ENCODE results near the gene ABCC5. TPM values are rescaled to one million over a fixed set of nuclear protein-coding genes. Genes with fewer than 3 reads are reported as not detected.

The ABCC5 gene
- total RNA-seq, 1 donor from 2014 or later: 18.0 TPM

DNA sequence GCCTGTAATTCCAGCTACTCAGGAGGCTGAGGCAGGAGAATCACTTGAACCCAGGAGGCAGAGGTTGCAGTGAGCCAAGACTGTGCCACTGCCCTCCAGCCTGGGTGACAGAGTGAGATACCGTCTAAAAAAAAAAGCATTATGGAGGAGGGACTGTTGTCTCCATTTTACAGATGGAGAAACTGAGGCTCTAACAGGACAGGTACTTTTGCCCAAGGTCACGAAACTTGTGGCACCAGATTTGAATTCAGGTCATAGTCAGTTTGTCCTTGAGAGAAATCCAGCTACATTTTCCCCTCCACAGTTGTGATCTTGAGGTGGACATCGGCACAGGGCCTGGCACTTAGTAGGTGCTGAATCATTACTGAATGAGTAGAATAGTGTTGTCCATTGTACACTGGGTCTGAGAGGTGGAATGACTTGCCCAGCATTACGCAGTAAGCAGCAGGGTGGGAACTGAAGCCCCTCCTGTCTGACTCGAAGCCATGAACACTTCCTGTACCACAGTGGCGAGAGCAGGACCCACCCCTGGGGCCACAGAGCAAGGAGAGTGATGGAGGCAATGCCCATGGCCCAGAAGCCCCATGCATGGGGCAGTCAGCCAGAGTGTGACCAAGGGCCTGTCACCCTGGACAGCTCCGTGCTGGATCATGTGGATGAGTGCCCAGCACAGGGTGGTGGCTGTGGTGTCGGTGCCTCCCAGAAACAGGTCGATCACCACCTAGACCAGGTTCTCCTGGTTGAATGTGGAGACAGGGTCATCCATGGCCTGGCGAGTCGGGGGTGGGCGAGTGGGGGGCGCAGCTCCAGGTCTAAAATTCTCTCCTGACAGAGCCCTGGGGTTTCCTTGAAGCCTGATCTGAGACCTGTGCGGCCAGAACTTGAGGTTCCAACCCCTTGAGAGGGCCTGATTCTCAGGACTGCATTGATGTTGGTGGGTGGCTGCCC is 112.6 kb downstream of the ABCC5 start:
- intact Hi-C loops (cut with micrococcal nuclease): no loop called here
- DNase-seq (ENCODE audit: low spot score): no peak
- H3K36me3 Mint-ChIP-seq (ENCODE audit: low read depth): no peaks in the 10 kb centered on the region
- no peak overlapping the region for H3K4me3 Mint-ChIP-seq
- no peaks in the 10 kb centered on the region for H3K4me1 Mint-ChIP-seq (ENCODE audit: low read depth)
- H3K27ac Mint-ChIP-seq: no peak overlapping the region
- H3K27me3 Mint-ChIP-seq (ENCODE audit: insufficient read depth): peaks cover 5% of the 10 kb centered on the region
- no peaks in the 10 kb centered on the region for H3K9me3 Mint-ChIP-seq

DNA sequence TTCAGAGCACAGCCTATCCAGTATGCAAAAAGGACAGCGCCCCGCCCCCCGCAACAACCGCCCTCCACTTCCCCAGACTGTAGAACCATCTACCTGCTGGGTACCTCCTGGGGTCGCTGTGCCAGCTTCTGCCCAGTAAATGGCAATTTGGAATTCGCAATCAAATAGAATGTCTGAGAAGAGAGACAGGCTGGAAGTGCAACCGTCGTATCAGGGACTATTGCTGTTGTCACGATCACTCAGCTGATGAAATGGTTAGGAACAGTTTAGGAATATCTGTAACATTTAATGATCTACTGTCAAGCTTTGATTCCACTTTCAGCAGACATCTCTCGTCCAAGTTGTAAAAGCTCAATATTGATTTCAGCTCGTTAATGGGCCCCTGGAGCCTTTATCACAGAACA is 119.7 kb downstream of the ABCC5 start:
- H3K36me3 Mint-ChIP-seq (ENCODE audit: low read depth): no peaks in the 10 kb centered on the region
- DNase-seq (ENCODE audit: low spot score): no peak
- intact Hi-C loops (cut with micrococcal nuclease): no loop called here
- no peak overlapping the region for H3K27ac Mint-ChIP-seq
- H3K4me1 Mint-ChIP-seq (ENCODE audit: low read depth): peaks cover 6% of the 10 kb centered on the region
- H3K27me3 Mint-ChIP-seq (ENCODE audit: insufficient read depth): peaks cover 6% of the 10 kb centered on the region
- H3K4me3 Mint-ChIP-seq: no peak overlapping the region
- no peaks in the 10 kb centered on the region for H3K9me3 Mint-ChIP-seq

- Mint-ChIP-seq H3K36me3 (ENCODE audit: low read depth) (no peaks in the 10 kb centered on the region), H3K27me3 (ENCODE audit: insufficient read depth) (peaks cover 8% of the 10 kb centered on the region), H3K4me1 (ENCODE audit: low read depth) (peaks cover 6% of the 10 kb centered on the region), H3K27ac (no peak overlapping the region), H3K9me3 (no peaks in the 10 kb centered on the region), H3K4me3 (no peak overlapping the region)
- DNase-seq (ENCODE audit: low spot score): no peak
- intact Hi-C loops (cut with micrococcal nuclease): no loop called here
Measured at GRCh38 chr3:183897606-183898005, 120.1 kb downstream of the ABCC5 start.

DNA sequence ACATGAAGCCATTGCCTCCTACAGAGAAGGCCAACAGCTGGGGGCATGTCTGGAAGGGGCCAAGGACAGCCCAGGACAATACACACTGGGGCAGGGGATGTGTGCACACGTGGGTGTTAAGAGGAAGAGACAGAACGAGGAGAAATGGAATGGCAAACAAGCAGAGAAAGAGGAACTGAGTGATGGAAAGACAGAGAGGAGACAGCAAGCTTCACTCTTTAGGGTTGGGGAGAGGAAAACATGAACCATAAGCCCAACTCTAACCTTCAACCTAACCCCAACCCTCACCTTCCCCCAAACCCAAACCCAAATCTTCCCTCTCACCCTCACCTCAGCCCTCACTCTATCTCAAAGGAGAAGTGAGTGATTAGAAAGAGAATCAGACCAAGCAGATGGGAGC is 121.1 kb downstream of the ABCC5 start:
- H3K4me3 Mint-ChIP-seq: no peak overlapping the region
- intact Hi-C loops (cut with micrococcal nuclease): no loop called here
- H3K9me3 Mint-ChIP-seq: no peaks in the 10 kb centered on the region
- H3K36me3 Mint-ChIP-seq (ENCODE audit: low read depth): no peaks in the 10 kb centered on the region
- H3K27ac Mint-ChIP-seq: no peak overlapping the region
- DNase-seq (ENCODE audit: low spot score): no peak
- peaks cover 9% of the 10 kb centered on the region for H3K27me3 Mint-ChIP-seq (ENCODE audit: insufficient read depth)
- H3K4me1 Mint-ChIP-seq (ENCODE audit: low read depth): peaks cover 6% of the 10 kb centered on the region

DNA sequence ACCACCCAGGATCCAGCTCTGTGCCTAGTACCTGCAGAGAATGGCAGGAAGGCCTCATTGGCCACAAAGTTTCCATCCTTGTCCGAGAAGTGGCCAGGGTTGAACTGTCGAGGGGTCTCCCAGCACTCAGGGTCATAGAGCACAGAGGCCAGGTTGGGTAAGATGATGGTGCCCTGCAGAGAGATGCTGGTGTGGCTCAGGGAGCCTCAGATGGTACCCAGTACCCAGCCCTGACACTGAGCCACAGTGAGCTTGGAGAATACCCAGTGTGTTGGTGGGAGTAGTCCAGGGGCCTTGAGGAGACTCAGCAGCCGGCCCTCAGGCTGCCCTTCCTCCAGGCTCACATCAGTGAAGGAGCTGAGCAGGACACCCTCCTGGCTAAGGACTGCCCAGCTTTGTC is 121.5 kb downstream of the ABCC5 start:
- DNase-seq (ENCODE audit: low spot score): no peak
- no peak overlapping the region for H3K4me3 Mint-ChIP-seq
- intact Hi-C loops (cut with micrococcal nuclease): no loop called here
- no peaks in the 10 kb centered on the region for H3K9me3 Mint-ChIP-seq
- no peak overlapping the region for H3K27ac Mint-ChIP-seq
- H3K27me3 Mint-ChIP-seq (ENCODE audit: insufficient read depth): peaks cover 8% of the 10 kb centered on the region
- H3K4me1 Mint-ChIP-seq (ENCODE audit: low read depth): peaks cover 6% of the 10 kb centered on the region
- no peaks in the 10 kb centered on the region for H3K36me3 Mint-ChIP-seq (ENCODE audit: low read depth)

GRCh38 chr3:183895774-183896173 is 121.9 kb downstream of the ABCC5 start:
- H3K27me3 Mint-ChIP-seq (ENCODE audit: insufficient read depth): peaks cover 8% of the 10 kb centered on the region
- no peak overlapping the region for H3K27ac Mint-ChIP-seq
- intact Hi-C loops (cut with micrococcal nuclease): loop anchor here (1.0 to 2.0 kb wide), 6 partner anchors 10 to 649 kb away; partner anchors contain the start of genes ABCC5 and EIF2B5
- no peak overlapping the region for H3K4me3 Mint-ChIP-seq
- no peaks in the 10 kb centered on the region for H3K9me3 Mint-ChIP-seq
- peaks cover 6% of the 10 kb centered on the region for H3K4me1 Mint-ChIP-seq (ENCODE audit: low read depth)
- no peaks in the 10 kb centered on the region for H3K36me3 Mint-ChIP-seq (ENCODE audit: low read depth)
- no peak for DNase-seq (ENCODE audit: low spot score)

GRCh38 chr3:183895296-183895695 is 122.4 kb downstream of the ABCC5 start:
- intact Hi-C loops (cut with micrococcal nuclease): loop anchor here (1.0 to 2.0 kb wide), 6 partner anchors 10 to 650 kb away; partner anchors contain the start of genes ABCC5 and EIF2B5
- no peaks in the 10 kb centered on the region for H3K36me3 Mint-ChIP-seq (ENCODE audit: low read depth)
- H3K27ac Mint-ChIP-seq: no peak overlapping the region
- peaks cover 6% of the 10 kb centered on the region for H3K4me1 Mint-ChIP-seq (ENCODE audit: low read depth)
- H3K27me3 Mint-ChIP-seq (ENCODE audit: insufficient read depth): peaks cover 8% of the 10 kb centered on the region
- H3K4me3 Mint-ChIP-seq: no peak overlapping the region
- no peaks in the 10 kb centered on the region for H3K9me3 Mint-ChIP-seq
- DNase-seq (ENCODE audit: low spot score): no peak

GRCh38 chr3:183892610-183893214 is 125.0 kb downstream of the ABCC5 start:
- intact Hi-C loops (cut with micrococcal nuclease): no loop called here
- H3K4me1 Mint-ChIP-seq (ENCODE audit: low read depth): peaks cover 6% of the 10 kb centered on the region
- H3K36me3 Mint-ChIP-seq (ENCODE audit: low read depth): no peaks in the 10 kb centered on the region
- H3K4me3 Mint-ChIP-seq: no peak overlapping the region
- no peak for DNase-seq (ENCODE audit: low spot score)
- H3K9me3 Mint-ChIP-seq: no peaks in the 10 kb centered on the region
- H3K27me3 Mint-ChIP-seq (ENCODE audit: insufficient read depth): peaks cover 8% of the 10 kb centered on the region
- H3K27ac Mint-ChIP-seq: no peak overlapping the region

- Mint-ChIP-seq H3K36me3 (ENCODE audit: low read depth) (peaks cover 6% of the 10 kb centered on the region), H3K27me3 (ENCODE audit: insufficient read depth) (no peaks in the 10 kb centered on the region), H3K4me3 (peak overlapping the region; percentile 61), H3K27ac (peak overlapping the region; percentile 64), H3K9me3 (no peaks in the 10 kb centered on the region), H3K4me1 (ENCODE audit: low read depth) (peaks cover 35% of the 10 kb centered on the region)
- DNase-seq (ENCODE audit: low spot score): no peak
- intact Hi-C loops (cut with micrococcal nuclease): loop anchor here (1.0 to 2.0 kb wide), 3 partner anchors 10 to 763 kb away; no protein-coding TSS in a partner anchor
Measured at GRCh38 chr3:183885766-183886165, 131.9 kb downstream of the ABCC5 start.

- peak; percentile 93 for DNase-seq (ENCODE audit: low spot score)
- Mint-ChIP-seq H3K4me1 (ENCODE audit: low read depth) (peaks cover 35% of the 10 kb centered on the region), H3K27ac (peak within 1 kb of the TSS; percentile 99), H3K36me3 (ENCODE audit: low read depth) (peaks cover 6% of the 10 kb centered on the region), H3K9me3 (no peaks in the 10 kb centered on the region), H3K27me3 (ENCODE audit: insufficient read depth) (no peaks in the 10 kb centered on the region), H3K4me3 (peak within 1 kb of the TSS; percentile 98)
- intact Hi-C loops (cut with micrococcal nuclease): loop anchor here (1.0 to 5.0 kb wide), 16 partner anchors 11 to 762 kb away; partner anchors contain the start of genes ABCC5, ABCF3, AP2M1 and EEF1AKMT4
Measured at GRCh38 chr3:183884427-183885296, 133.0 kb downstream of the ABCC5 start, which contains the start of gene PARL. Gene PARL, minus strand, starts transcription at chr3:183884880. Its CDS starts 34 bp downstream, at chr3:183884846.

DNA sequence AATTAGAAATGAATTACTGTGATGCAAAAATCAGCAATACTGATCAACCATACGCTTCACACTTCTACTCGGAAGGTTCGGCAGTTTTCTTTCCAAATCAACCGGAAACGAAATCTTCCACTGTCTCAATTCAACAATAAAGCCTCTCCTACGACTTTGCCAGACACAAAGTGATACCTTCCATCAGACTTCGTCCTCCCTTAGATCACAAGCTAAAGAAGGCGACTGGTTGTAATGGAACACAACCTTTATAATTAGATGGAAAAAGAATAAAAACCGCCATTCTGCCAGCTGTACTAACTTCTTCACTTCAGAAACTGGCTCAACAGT is 133.6 kb downstream of the ABCC5 start:
- peaks cover 6% of the 10 kb centered on the region for H3K36me3 Mint-ChIP-seq (ENCODE audit: low read depth)
- H3K27ac Mint-ChIP-seq: peak overlapping the region; percentile 99
- H3K4me3 Mint-ChIP-seq: peak overlapping the region; percentile 98
- DNase-seq (ENCODE audit: low spot score): no peak
- H3K27me3 Mint-ChIP-seq (ENCODE audit: insufficient read depth): no peaks in the 10 kb centered on the region
- H3K4me1 Mint-ChIP-seq (ENCODE audit: low read depth): peaks cover 35% of the 10 kb centered on the region
- H3K9me3 Mint-ChIP-seq: no peaks in the 10 kb centered on the region
- intact Hi-C loops (cut with micrococcal nuclease): loop anchor here (1.0 to 5.0 kb wide), 14 partner anchors 42 to 479 kb away; partner anchors contain the start of genes ABCC5, ABCF3, AP2M1 and EEF1AKMT4
